BE2C (cell line): Measurements from ENCODE around the gene GPC5.

Experiments
- DNase-seq: peaks from one replicate; pipeline ENCODE4 v3.0.0-alpha.2; 2020
- H3K27me3 ChIP-seq: fragments of 250-450 bp; sonication (Bioruptor Pico); 2 replicates; pipeline ENCODE4 v1.5.1; 2020; ENCODE audit warnings: mild to moderate bottlenecking
- H3K36me3 ChIP-seq: fragments of 250-450 bp; sonication (Bioruptor Pico); 2 replicates; pipeline ENCODE4 v1.5.1; 2020; ENCODE audit warnings: mild to moderate bottlenecking
- H3K4me1 ChIP-seq: fragments of 250-450 bp; sonication (Bioruptor Pico); 2 replicates; pipeline ENCODE4 v1.5.1; 2020
- H3K4me3 ChIP-seq: 2 replicates; pipeline ENCODE4 v1.5.1; 2011; ENCODE audit warnings: low read depth, low read length
- H3K9me3 ChIP-seq: fragments of 250-450 bp; sonication (Bioruptor Pico); 2 replicates; pipeline ENCODE4 v1.5.1; 2020
- CTCF ChIP-seq: IDR thresholded peaks from 2 replicates; pipeline ENCODE4 v1.5.1; 2012; ENCODE audit warnings: mild to moderate bottlenecking, low read depth, low read length

GPC5 gene

GRCh38 chr13:92716749-92717148 lies 1318.3 kb downstream of the GPC5 start:
- no peaks in the 10 kb centered on the region for H3K9me3 ChIP-seq
- H3K36me3 ChIP-seq, result no peaks in the 10 kb centered on the region
- no peaks in the 10 kb centered on the region for H3K4me1 ChIP-seq
- TF ChIP-seq CTCF, result peak; percentile 35
- H3K4me3 ChIP-seq, result no peak overlapping the region
- no peak for DNase-seq
- no peaks in the 10 kb centered on the region for H3K27me3 ChIP-seq

- no peaks in the 10 kb centered on the region for H3K36me3 ChIP-seq
- no peak for TF ChIP-seq CTCF
- H3K4me1 ChIP-seq, result no peaks in the 10 kb centered on the region
- H3K4me3 ChIP-seq, result no peak overlapping the region
- DNase-seq, result no peak
- no peaks in the 10 kb centered on the region for H3K27me3 ChIP-seq
- H3K9me3 ChIP-seq, result no peaks in the 10 kb centered on the region
These were observed 1319.4 kb downstream of the GPC5 start for GRCh38 chr13:92717857-92718256.

GRCh38 chr13:92719868-92720267 lies 1321.4 kb downstream of the GPC5 start:
- Histone ChIP-seq H3K4me1 (no peaks in the 10 kb centered on the region), H3K9me3 (no peaks in the 10 kb centered on the region), H3K36me3 (no peaks in the 10 kb centered on the region), H3K27me3 (no peaks in the 10 kb centered on the region), H3K4me3 (no peak overlapping the region)
- no peak for DNase-seq
- TF ChIP-seq CTCF, result no peak

- no peaks in the 10 kb centered on the region for H3K36me3 ChIP-seq
- H3K27me3 ChIP-seq, result no peaks in the 10 kb centered on the region
- TF ChIP-seq CTCF, result no peak
- H3K9me3 ChIP-seq, result no peaks in the 10 kb centered on the region
- H3K4me3 ChIP-seq, result no peak overlapping the region
- no peaks in the 10 kb centered on the region for H3K4me1 ChIP-seq
- no peak for DNase-seq
These were observed 1323.2 kb downstream of the GPC5 start for GRCh38 chr13:92721620-92722019.

- H3K27me3 ChIP-seq, result no peaks in the 10 kb centered on the region
- no peak for TF ChIP-seq CTCF
- no peak overlapping the region for H3K4me3 ChIP-seq
- H3K4me1 ChIP-seq, result no peaks in the 10 kb centered on the region
- no peaks in the 10 kb centered on the region for H3K36me3 ChIP-seq
- no peak for DNase-seq
- H3K9me3 ChIP-seq, result no peaks in the 10 kb centered on the region
These were observed 1328.7 kb downstream of the GPC5 start for GRCh38 chr13:92727118-92727517.

GRCh38 chr13:92734068-92734467 lies 1335.6 kb downstream of the GPC5 start:
- Histone ChIP-seq H3K27me3 (no peaks in the 10 kb centered on the region), H3K36me3 (no peaks in the 10 kb centered on the region), H3K9me3 (no peaks in the 10 kb centered on the region), H3K4me3 (no peak overlapping the region), H3K4me1 (no peaks in the 10 kb centered on the region)
- no peak for DNase-seq
- TF ChIP-seq CTCF, result no peak
